GM18499 (cell line): Measurements from ENCODE around the gene FBH1.
"Not testable (repeated sequence)": the region's sequence is repeated elsewhere in the genome, so short reads cannot be mapped to it uniquely, and the experiment has no call there.

Experiments used
- ATAC-seq: cut with Tn5 transposase; IDR thresholded peaks from one replicate; pipeline ENCODE4 v1.9.1; 2021; ENCODE audit warnings: moderate number of reproducible peaks; ENCODE audit not compliant: insufficient read depth, unreplicated experiment

Gene FBH1

DNA sequence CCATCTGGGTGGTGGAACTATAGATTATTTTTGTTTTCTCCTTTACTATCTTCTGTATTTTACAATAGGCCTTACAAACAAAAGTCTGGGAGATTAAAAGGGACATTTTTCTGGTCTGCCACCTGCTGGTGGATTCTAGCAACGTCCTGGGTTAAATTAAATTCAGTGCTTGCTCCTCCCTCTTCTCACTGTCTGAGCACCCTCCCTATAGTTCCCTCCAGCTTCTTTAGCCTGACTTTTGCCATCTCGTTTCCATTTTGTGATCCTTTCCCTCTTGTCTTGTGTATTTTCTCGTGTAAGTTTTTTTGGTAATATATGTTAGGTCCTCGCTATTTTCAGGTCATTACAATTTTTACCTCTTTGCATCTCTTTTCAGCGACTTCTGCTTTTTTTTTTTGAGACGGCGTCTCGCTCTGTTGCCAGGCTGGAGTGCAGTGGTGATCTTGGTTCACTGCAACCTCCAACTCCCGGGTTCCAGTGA lies 16.5 kb upstream of the FBH1 start:
- ATAC-seq: peak; percentile 75

GRCh38 chr10:5876181-5876768 lies 13.8 kb upstream of the FBH1 start:
- no peak for ATAC-seq

- ATAC-seq: not testable (repeated sequence)
Observed at GRCh38 chr10:5877041-5877440, 13.0 kb upstream of the FBH1 start.

GRCh38 chr10:5882961-5883360 lies 7.1 kb upstream of the FBH1 start:
- no peak for ATAC-seq

- ATAC-seq: no peak
Observed at GRCh38 chr10:5885619-5886018, 4.4 kb upstream of the FBH1 start.

GRCh38 chr10:5887029-5887428 lies 3.0 kb upstream of the FBH1 start:
- ATAC-seq: no peak

DNA sequence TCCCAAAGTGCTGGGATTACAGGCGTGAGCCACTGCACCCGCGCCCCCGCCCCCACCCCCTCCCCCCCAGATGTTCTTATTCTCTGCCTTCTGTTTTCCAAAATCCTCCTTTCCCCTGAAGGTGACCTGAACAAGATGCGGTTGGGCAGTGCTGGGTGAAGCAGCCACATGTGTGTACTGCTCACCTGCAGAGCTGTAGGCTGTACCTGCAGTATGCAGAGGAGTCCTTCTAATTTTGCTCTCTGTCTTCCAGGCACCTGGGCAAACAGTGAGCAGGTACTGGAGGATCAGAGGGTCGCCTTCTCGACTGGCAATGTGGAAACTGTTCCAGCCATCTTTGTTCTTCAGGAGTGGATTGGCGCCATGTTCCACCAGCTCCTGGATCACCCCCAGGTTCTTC lies 2.4 kb upstream of the FBH1 start:
- no peak for ATAC-seq

GRCh38 chr10:5888351-5888750 lies 1.7 kb upstream of the FBH1 start:
- ATAC-seq: no peak

DNA sequence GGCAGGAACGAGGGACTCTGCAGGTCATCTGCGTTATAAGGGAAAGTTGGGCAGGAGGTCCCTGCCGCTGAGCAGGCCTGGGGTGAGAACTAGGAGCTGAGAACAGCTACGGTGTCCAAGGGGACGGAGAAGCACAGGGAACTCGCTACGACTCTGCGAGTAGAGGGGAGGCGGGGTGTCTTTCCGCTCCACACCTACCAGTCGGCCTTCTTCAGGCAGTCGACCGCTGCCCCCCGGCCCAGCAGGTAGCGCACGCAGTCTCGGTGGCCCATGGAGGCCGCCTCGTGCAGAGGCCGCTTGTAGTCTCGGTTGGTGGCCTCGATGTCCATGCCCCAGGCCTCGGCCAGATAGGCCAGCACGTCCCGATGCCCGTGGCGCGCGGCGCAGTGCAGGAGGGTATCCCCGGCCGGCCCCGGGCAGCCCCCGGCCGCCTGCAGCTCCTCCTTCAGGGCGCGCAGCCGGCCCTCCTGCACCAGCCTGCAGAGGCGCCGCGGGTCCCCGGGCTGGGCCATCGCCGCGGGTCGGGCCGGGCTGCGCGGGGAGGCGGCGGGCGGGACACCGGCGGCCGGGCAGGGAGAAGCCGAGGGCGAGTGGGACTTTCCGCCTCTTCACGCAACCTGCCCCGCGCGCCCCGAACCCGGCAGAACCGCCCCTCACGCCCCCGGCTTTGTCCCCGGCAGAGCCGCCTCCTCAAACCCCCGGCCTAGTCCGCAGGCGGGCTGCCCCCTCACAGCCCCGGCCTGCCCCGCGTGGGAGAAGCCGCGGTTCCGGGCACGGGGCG lies 1.0 kb upstream of the FBH1 start:
- no peak for ATAC-seq

- no peak for ATAC-seq
Observed at GRCh38 chr10:5890452-5890915, 441 bp downstream of the FBH1 start.

GRCh38 chr10:5891009-5891408 lies 966 bp downstream of the FBH1 start:
- no peak for ATAC-seq

- ATAC-seq: no peak
Observed at GRCh38 chr10:5892007-5892406, 2.0 kb downstream of the FBH1 start.

DNA sequence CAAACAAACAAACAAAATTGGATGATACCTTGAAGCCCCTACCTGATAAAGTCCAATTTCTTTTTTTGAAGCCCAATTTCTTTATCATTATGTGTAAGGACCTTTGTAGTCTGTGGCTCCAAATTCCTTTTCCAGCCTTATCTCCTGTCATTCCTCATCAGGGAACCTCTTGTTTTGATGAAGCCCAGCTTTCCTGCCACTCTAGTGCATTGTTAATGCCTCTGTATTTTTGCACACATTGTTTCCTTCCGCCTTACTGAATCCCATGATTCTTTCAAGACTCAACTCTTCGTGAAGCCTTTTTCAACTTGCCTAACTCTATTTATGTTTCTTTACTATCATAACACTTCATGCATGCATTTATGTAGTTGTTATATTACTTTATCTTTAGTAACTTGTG lies 3.3 kb downstream of the FBH1 start:
- no peak for ATAC-seq

DNA sequence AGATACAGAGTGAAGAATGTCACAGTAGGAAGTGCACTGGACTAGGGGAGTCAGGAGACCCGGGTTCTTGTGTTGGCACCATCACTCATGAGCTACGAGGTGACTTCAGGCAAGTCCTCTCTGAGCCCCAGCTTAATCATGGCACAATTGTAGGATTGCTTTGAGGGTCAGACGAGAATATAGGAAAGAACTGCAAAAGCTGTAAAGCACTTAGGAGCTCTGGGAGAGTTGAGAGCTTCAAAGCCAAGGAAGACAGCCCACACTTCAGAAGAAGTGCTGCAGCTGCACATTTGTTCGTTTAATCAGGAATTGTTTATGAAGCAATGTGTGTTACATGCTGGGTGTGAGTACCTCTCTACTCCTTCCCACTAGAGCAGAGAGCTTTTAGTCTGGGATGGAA lies 4.4 kb downstream of the FBH1 start:
- no peak for ATAC-seq

DNA sequence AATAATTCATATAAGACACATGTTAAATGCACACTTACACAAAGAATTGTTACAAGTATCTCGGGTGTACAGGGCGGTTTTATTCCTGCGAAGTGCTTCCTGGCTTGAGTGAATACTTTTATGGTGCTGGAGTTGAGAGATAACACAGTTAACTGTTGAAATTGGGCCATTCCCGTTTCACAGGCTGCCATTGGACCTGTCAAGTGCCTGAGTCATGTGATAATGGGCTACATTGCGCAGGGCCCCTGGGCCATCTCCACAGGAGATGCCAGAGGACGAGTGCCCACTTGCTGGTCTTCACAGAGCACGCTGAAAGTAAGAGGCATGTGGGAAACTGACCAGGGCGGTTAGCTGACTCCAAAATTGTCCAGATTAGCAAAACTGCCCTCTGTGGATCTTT lies 4.8 kb downstream of the FBH1 start:
- ATAC-seq: no peak

- no peak for ATAC-seq
Observed at GRCh38 chr10:5895365-5895764, 5.3 kb downstream of the FBH1 start.

- no peak for ATAC-seq
Observed at GRCh38 chr10:5895804-5896203, 5.8 kb downstream of the FBH1 start.

GRCh38 chr10:5896208-5897052 lies 6.4 kb downstream of the FBH1 start:
- no peak for ATAC-seq

GRCh38 chr10:5897053-5897340 lies 7.0 kb downstream of the FBH1 start:
- no peak for ATAC-seq

GRCh38 chr10:5897504-5897903 lies 7.5 kb downstream of the FBH1 start:
- ATAC-seq: no peak

DNA sequence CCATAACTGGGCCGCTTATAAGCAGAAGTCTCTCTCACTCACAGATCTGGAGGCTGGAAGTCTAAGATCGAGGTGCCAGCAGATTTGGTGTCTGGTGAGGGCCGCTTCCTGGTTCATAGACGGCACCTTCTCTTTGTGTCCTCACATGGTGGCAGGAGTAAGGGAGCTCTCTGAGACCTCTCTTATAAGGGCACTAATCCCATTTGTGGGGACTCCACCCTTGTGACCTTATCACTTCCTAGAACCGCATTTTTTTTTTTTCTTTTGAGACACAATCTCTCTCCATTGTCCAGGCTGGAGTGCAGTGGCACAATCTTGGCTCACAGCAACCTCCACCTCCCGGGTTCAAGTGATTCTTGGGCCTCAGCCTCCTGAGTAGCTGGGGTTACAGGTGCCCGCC lies 8.1 kb downstream of the FBH1 start:
- no peak for ATAC-seq
